HG03378 (cell line): Measurements from ENCODE around the gene SOX3.

Experiments
- ATAC-seq: cut with Tn5 transposase; IDR thresholded peaks from one replicate; pipeline ENCODE4 v1.9.1; 2021; ENCODE audit warnings: mild to moderate bottlenecking, moderate library complexity; ENCODE audit not compliant: unreplicated experiment

Gene SOX3

DNA sequence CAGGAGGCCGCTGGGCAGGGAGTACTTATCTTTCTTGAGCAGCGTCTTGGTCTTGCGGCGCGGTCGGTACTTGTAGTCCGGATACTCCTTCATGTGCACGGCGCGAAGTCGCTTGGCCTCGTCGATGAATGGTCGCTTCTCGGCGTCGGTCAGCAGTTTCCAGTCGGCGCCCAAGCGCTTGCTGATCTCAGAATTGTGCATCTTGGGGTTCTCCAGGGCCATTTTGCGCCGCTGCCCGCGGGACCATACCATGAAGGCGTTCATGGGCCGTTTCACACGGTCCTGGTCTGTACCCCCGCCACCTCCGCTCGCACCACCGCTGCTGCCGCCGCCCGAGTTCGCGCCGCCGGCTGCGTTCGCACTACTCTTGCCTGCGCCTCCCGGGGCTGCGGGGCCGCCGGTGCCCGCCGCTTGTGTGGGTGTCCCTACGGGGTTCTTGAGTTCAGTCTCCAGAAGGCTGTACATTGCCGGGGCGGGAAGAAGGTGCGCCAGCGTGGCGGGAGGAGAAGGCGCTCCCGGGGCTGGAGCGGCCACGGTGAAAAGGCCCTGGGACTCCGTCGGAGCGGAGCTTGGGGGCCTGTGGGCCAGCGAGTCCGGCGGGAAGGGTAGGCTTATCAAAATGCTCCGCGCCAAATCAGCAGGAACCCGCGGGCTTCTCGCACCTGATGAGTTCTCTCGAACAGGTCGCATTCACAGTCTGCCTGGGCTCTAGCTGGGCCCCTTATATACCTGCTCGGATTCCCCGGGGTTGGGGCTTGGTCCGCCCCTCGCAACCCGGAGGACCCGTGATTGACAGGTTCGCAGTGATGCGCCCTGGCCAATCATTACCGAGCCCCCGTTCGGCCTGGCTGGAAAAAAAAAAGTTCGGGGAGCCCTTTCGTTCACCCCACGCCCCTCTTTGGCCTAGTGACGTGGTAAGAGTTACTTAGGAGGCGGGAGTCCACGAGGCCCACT, at the start of gene SOX3:
Gene SOX3, minus strand, starts transcription at position 699 of the 954 bp plus-strand sequence. Its CDS starts 9 bp downstream, at position 690.
- no peak for ATAC-seq

- no peak for ATAC-seq
Observed at GRCh38 chrX:140548985-140549384, 44.1 kb upstream of the SOX3 start.

DNA sequence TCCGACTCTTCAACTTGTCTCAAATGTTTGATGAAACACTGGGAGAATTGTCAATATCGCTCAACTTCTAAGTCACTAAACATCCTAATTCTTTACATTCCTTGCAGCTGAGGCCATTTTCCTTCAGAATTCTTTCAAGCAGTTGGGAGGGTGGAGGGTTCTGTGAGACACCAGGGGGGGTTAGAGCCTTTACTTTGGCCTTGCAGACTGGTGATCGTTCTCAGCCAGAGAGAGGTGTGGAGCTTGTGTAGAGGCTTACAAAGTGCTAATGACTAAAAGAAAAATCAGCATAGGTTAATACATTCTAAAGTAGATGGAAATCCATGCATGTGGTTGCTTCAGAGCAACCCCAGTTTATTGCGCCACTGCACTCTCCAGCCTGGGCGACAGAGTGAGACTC, 21.3 kb upstream of the SOX3 start:
- ATAC-seq = no peak

GRCh38 chrX:140525448-140525847, 20.6 kb upstream of the SOX3 start:
- ATAC-seq = no peak

GRCh38 chrX:140524556-140524955, 19.7 kb upstream of the SOX3 start:
- no peak for ATAC-seq

DNA sequence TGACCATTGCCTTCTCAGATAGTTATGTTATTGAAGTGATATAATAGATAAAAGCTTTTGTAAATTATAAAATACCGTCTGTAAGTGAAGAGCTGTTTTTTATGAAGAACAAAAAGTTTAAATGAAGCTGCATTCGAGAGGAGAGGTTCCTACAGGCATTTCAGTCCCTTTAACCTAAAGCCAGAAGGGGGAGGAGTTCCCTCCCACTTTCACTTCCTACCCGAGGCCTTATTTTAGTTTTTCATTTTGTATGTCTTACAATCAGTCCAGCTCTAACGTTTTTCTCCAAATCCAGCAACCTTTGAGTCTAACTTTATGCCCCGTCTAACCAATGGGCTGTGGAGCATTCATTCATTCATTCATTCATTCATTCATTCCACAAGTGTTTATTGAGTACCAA, 16.5 kb upstream of the SOX3 start:
- no peak for ATAC-seq

DNA sequence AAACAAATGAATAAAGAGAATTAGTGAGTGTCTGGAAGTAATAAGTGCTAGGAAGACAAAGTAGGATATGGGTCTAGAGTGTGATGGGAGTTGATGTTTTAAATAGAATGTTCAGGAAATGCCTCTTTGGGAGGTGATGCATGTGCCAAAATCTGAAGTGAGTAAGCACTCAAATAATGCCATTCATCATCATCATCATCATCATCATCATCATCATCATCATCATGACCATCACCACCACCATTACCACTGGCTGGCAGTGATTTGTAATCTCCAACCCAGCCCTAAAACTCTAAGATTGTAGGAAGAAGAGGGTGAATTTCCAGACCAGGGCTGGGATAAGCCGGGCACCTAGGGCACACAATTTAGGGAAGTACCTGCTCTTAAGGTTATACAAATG, 9.7 kb upstream of the SOX3 start:
- ATAC-seq = no peak

GRCh38 chrX:140510895-140511295, 6.0 kb upstream of the SOX3 start:
- ATAC-seq = no peak

- no peak for ATAC-seq
Observed at GRCh38 chrX:140510306-140510676, 5.4 kb upstream of the SOX3 start.

DNA sequence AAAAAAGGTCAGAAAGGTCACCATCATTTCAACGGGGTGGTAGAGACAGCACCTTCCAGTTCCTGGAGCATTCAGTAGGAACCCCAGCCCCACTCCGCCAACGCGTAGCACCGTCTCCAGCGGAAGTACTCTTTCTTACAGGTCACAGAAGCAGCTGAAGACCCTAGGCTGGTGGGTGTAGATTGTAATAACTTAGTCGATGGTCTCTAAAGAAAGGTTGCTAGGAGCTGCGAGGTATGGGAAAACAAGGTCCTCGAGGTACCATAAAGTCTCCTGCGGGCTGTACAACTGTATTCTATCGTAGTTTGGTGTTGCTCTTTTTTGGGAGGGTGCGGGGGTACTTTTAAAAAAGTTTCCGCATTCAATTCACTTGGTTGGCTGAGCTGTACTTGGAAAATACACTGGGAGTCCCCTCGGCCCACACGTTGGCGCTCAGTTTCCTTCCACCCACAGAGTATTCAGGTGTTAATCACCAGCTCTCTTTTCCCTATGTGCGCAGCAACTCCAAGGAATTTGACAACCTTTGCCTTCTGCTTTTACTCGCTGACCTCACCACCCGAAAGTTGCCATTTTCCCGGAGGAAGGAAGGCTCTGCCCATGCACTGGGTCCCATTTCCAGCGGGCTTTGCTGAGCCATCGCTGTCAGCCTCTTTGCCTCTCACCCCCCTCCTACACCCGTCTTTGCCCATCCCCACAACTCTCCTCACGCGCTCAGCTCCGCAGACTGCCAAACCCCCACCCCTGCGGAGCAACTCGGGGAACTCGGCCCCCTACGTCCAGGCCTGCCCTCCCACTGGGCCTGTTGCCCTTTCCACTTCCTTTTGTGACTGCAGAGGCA, 4.8 kb upstream of the SOX3 start:
- ATAC-seq = no peak

- no peak for ATAC-seq
Observed at GRCh38 chrX:140508958-140509357, 4.1 kb upstream of the SOX3 start.

GRCh38 chrX:140507982-140508305, 3.1 kb upstream of the SOX3 start:
- no peak for ATAC-seq

DNA sequence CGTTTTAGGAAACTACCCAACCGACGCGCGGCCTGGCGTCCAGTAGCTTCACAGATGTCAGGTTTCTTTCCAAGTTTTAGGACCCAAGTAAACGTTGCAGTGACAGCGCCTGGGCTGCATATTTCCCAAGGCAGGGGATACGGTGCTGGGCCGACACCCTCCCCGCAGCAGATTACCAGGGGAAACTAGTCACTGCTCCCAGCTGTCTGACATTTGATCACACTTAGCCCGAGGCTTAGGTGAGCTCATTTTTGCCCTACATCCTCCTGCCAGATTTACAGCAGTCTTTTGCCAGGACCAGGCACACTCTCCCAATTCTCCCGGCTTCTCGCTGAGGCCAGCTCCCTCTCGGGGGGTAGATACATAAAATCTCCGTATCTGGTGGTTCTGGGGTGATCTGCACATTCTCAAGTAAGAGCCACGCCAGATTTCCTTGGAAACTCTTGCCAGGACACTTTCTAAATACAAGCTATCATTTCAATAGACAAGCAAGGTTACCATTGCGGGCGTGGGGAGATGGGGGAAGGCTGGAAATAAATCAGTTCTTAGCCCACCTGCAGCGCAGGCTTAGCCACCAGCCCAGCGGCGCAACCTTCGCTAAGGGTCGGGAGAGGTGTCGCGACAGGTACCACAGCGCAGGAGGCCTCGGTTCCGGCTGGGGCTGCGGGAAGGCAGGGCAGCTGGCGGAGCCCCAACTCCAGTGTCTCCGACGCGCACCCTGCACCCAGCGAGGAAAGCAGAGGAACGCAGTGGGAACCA, 2.5 kb upstream of the SOX3 start:
- no peak for ATAC-seq

DNA sequence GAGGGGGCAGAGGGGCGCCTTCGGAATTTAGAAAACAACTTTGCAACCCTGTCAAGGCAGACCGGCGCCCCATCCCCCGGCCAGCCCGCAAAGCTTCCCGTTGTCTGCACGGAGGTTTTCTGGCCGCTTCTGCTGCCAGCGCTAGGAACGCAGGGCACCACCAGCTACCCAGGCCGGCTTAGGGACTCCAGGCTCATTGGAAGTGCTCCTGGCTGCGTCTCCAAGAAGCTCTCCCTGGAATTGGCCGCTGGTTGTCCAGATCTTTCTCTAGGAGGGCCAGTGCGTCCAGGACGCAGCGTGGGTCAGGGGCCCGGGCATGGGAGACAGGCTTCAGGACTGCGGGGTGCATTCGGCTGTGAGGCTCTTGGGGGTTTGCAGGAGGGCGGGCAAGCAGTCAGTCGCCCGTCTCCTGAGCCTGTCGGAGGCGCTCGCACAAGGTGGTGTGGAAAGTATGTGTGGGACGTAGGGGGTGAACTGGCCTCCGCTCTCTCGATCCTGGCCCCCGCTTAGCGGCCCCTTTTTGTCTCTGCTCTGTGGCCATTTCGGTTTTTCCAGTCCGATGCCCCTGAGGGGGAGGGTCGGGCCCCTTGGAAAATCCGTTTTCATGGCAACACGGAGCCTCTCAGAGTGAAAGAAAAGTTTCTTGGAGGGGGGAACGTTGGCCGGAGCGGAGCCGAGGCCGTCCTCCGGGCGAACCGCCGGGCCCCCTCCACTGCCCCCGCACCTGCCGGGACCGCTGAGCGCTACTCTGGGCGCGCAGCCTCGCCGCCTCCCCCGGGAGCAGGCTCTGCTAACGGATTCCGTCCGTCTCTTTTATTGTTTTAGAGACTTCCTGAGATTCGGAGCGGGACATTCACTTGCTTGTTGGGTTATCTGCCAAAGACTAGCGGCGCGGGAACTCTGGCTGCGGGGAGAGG, 810 bp upstream of the SOX3 start:
- no peak for ATAC-seq

- ATAC-seq = no peak
Observed at GRCh38 chrX:140503714-140504351, 1.0 kb downstream of the SOX3 start.

DNA sequence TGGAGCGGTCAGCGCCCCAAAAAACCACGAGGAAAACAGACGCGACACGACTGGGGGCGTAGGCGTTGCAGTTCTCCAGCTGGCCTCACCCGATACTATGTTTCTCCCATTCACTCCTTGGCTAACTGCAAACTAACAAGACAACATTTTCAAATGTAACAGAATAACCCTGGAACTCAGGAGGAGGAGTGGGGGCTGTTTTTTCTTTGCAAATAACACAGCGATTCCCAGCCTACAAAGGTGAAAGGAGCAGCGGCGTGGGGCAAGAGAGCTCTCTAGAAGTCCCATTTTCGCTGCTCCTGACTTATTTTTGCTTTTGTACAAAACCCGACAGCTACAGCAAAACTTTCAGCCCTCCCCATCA, 1.6 kb downstream of the SOX3 start:
- ATAC-seq = no peak

- no peak for ATAC-seq
Observed at GRCh38 chrX:140502491-140503237, 2.2 kb downstream of the SOX3 start.

DNA sequence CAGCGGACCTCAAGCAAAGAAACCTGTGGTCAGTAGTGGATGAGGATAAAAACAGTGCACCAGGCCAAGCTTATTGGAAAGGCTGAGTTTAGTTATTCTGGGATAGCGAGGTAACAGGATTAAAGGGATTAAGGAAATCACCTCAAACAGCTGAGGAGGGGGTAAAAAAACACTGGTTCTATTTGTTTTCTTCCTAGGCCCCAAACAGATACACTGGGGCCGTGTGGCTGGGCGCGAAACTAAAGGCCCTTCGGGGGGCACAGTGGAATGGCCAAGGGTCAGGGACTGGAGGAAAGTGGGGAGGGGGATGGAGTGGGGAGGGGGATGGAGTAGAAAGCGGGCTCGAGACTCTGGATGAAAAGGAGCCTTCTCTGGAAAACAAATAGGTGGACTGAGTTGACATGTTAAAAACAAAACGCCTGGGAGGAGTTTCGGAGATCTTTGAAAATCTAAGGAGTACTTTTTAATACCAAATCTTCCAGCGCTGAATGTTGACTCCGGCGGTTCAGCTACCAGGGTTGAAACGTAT, 2.9 kb downstream of the SOX3 start:
- no peak for ATAC-seq

DNA sequence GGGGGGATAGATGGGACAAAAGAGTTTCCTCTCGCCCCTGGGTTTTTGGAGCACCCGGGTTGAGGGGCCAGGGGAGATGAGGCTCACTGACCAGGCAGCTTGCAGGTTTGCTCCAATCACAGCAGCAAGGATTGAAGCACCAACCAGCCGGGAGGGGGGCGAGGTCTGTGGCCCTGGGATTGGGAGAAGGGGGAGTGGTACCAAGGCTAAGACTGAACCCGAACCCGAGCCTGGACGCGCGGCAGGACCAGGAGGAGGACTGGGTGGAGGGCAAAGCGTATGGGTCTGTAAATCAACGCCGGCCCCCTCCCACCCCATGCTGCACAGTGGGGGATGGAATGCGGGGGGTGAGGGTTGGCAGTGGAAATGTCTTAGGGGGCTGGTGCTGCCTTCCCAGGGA, 3.5 kb downstream of the SOX3 start:
- no peak for ATAC-seq
